HEK293 (cell line): Measurements from ENCODE around the gene EPS8L3.
A peak's percentile ranks its signal among the peaks of the same experiment; 100 is the strongest.

Source experiments
- CTCF ChIA-PET: fragments of 350-600 bp; formaldehyde crosslinking; extraction: SDS; loops from one replicate; lab custom pipeline; 2021; ENCODE audit warnings: antibody characterized with exemption; lab: Yijun Ruan, JAX
- POLR2A ChIA-PET: fragments of 300-600 bp; formaldehyde crosslinking; extraction: SDS; loops from one replicate; lab custom pipeline; 2020; ENCODE audit warnings: antibody characterized with exemption, inconsistent platforms; lab: Yijun Ruan, JAX
- H3K27ac ChIP-seq: fragments of 200-500 bp; sonication (Bioruptor generic); 2 replicates; pipeline ENCODE4 v1.5.1; 2014; ENCODE audit warnings: low read depth, low read length, control low read depth, inconsistent platforms; ENCODE audit errors: extremely low read depth
- H3K36me3 ChIP-seq, 2 experiments: fragments of 200-500 bp in 1 of 2; sonication (Bioruptor generic) in 1 of 2; 1 replicate in 1 of 2; 2 replicates in 1 of 2; pipeline ENCODE4 v1.5.1; 2014 to 2017; ENCODE audit warnings: inconsistent platforms in 2 of 2, low read length in 2 of 2; ENCODE audit not compliant: control insufficient read depth in 2 of 2, insufficient read depth in 1 of 2
- H3K4me1 ChIP-seq: fragments of 200-500 bp; sonication (Bioruptor generic); 2 replicates; pipeline ENCODE4 v1.5.1; 2014; ENCODE audit warnings: mild to moderate bottlenecking, low read length, inconsistent platforms; ENCODE audit not compliant: control insufficient read depth, insufficient read depth
- H3K4me3 ChIP-seq: 2 replicates; pipeline ENCODE4 v1.5.1; 2011; ENCODE audit warnings: low read depth, mild to moderate bottlenecking, control low read depth, low read length, moderate library complexity
- H3K9me3 ChIP-seq: fragments of 200-500 bp; sonication (Bioruptor generic); 2 replicates; pipeline ENCODE4 v1.5.1; 2014; ENCODE audit warnings: low read depth, low read length, inconsistent platforms; ENCODE audit not compliant: control insufficient read depth, insufficient read depth
- BCL11A ChIP-seq: fragments of 450-650 bp; formaldehyde crosslinking; IDR thresholded peaks from 2 replicates; pipeline ENCODE4 v1.5.1; 2016; ENCODE audit warnings: low read depth, missing biosample characterization, missing genetic modification characterization
- GLI4 ChIP-seq: fragments of 450-650 bp; formaldehyde crosslinking; IDR thresholded peaks from 2 replicates; pipeline ENCODE4 v1.5.1; 2016; ENCODE audit warnings: missing biosample characterization, missing genetic modification characterization
- HOXC10 ChIP-seq: sonication (generic); formaldehyde crosslinking; IDR thresholded peaks from 2 replicates; pipeline ENCODE4 v1.8.1; 2023; ENCODE audit warnings: mild to moderate bottlenecking, missing genetic modification reagents
- IKZF3 ChIP-seq: fragments of 450-650 bp; IDR thresholded peaks from 2 replicates; pipeline ENCODE4 v1.5.0; 2018; ENCODE audit warnings: missing biosample characterization, mild to moderate bottlenecking, missing genetic modification characterization, moderate library complexity
- OSR2 ChIP-seq: fragments of 450-650 bp; formaldehyde crosslinking; IDR thresholded peaks from 2 replicates; pipeline ENCODE4 v1.5.1; 2016; ENCODE audit warnings: missing biosample characterization, missing genetic modification characterization
- SP2 ChIP-seq: fragments of 450-650 bp; formaldehyde crosslinking; IDR thresholded peaks from 2 replicates; pipeline ENCODE4 v1.5.1; 2016; ENCODE audit warnings: missing biosample characterization, missing genetic modification characterization
- YY1 ChIP-seq: fragments of 450-650 bp; formaldehyde crosslinking; IDR thresholded peaks from 2 replicates; pipeline ENCODE4 v1.5.1; 2018; ENCODE audit warnings: missing biosample characterization, missing genetic modification characterization
- ZBTB1 ChIP-seq: fragments of 450-650 bp; formaldehyde crosslinking; IDR thresholded peaks from 2 replicates; pipeline ENCODE4 v1.5.1; 2016; ENCODE audit warnings: missing biosample characterization, missing genetic modification characterization
- ZFHX2 ChIP-seq: fragments of 450-650 bp; formaldehyde crosslinking; conservative IDR thresholded peaks from 2 replicates; pipeline ENCODE4 v1.5.1; 2016; ENCODE audit warnings: missing biosample characterization, missing genetic modification characterization
- ZIC2 ChIP-seq: fragments of 450-650 bp; formaldehyde crosslinking; IDR thresholded peaks from 2 replicates; pipeline ENCODE4 v1.5.1; 2016; ENCODE audit warnings: missing biosample characterization, missing genetic modification characterization
- ZNF19 ChIP-seq: fragments of 450-650 bp; formaldehyde crosslinking; IDR thresholded peaks from 2 replicates; pipeline ENCODE4; 2016; ENCODE audit warnings: missing biosample characterization, missing genetic modification characterization, low read depth
- ZNF280C ChIP-seq: fragments of 450-650 bp; formaldehyde crosslinking; IDR thresholded peaks from 2 replicates; pipeline ENCODE4 v1.5.1; 2016; ENCODE audit warnings: missing biosample characterization, missing genetic modification characterization
- ZNF561 ChIP-seq: fragments of 450-650 bp; IDR thresholded peaks from 2 replicates; pipeline ENCODE4 v1.5.1; 2018; ENCODE audit warnings: missing biosample characterization, missing genetic modification characterization, borderline replicate concordance
- ZNF624 ChIP-seq: fragments of 450-650 bp; formaldehyde crosslinking; IDR thresholded peaks from 2 replicates; pipeline ENCODE4 v1.5.1; 2017; ENCODE audit warnings: missing biosample characterization, missing genetic modification characterization
- ZNF645 ChIP-seq: fragments of 450-650 bp; formaldehyde crosslinking; IDR thresholded peaks from 2 replicates; pipeline ENCODE4; 2016; ENCODE audit warnings: missing biosample characterization, missing genetic modification characterization
- ZXDB ChIP-seq: fragments of 450-650 bp; formaldehyde crosslinking; IDR thresholded peaks from 2 replicates; pipeline ENCODE4 v1.5.1; 2016; ENCODE audit warnings: missing biosample characterization, missing genetic modification characterization
- TF ChIP-seq, protein P1 (sequence below): fragments of 450-650 bp; formaldehyde crosslinking; IDR thresholded peaks from 2 replicates; pipeline ENCODE4 v1.5.1; 2017; ENCODE audit warnings: missing biosample characterization, missing genetic modification characterization
- TF ChIP-seq, protein P2 (sequence below): fragments of 450-650 bp; formaldehyde crosslinking; conservative IDR thresholded peaks from 2 replicates; pipeline ENCODE4 v1.5.1; 2016; ENCODE audit warnings: low read depth, missing biosample characterization, missing genetic modification characterization
- TF ChIP-seq, protein P3 (sequence below): fragments of 450-650 bp; formaldehyde crosslinking; optimal IDR thresholded peaks from 2 replicates; pipeline ENCODE3; 2016; ENCODE audit warnings: missing biosample characterization, mild to moderate bottlenecking, missing genetic modification characterization

The EPS8L3 gene

DNA sequence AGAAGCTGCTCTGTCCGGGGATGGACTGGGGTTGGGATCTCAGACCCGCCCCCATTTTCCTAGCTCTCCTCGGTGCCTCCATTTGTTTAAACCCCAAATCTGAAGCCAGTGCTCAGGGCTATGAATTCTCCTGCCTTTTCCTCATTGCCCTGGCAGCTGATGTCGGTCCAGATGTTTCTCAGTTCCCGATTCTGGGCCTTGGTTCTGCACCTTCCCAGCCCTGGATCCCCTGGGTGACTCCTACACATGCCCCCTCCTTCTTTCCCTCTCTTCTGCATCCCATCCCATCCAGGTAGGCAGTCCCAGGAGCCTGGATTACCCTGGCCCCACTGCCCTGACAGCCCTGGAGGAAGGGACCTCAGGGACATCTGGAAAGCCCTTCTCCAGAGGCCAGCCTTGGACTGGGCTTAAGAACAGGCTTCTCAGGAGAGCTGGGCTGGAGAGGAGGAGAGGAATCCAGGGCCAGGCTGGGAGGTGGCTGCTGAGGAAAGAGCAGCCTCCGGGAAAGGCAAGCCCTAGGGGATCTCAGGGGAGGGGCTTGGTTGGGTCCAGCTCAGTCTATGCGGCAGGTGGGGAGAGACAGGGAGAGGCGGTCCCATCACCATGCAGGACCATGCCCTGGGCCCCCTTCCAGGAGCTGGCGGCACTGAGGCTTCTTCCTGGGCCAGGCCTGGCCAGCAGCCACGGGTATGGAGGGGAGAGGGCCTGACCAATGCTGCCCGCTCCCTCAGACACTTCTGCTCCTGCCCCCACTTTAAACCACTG, 6.8 kb upstream of the EPS8L3 start:
- ChIA-PET POLR2A (no interaction called here), CTCF (interaction anchor here (0.6 to 12.2 kb wide), 8 partner anchors 44 to 317 kb away, joined by 3 to 345 read pairs (median 8); partner anchors contain the start of gene AHCYL1)
- Histone ChIP-seq H3K27ac (no peak overlapping the region), H3K36me3 (no peaks in the 10 kb centered on the region), H3K4me3 (no peak overlapping the region), H3K9me3 (no peaks in the 10 kb centered on the region), H3K4me1 (no peaks in the 10 kb centered on the region)
- 0 out of 2 replicates have a peak, but pooled peaks have one; percentile 6 for TF ChIP-seq SP2 (tag by site-specific recombination)
- no peak for TF ChIP-seq ZNF624 (tag by site-specific recombination)

- POLR2A ChIA-PET, result interaction anchor here (1.3 kb wide), 1 partner anchor 223 kb away, joined by 3 read pairs; no protein-coding TSS in a partner anchor
- no peaks in the 10 kb centered on the region for H3K4me1 ChIP-seq
- CTCF ChIA-PET, result interaction anchor here (0.5 to 12.2 kb wide), 4 partner anchors 38 to 215 kb away, joined by 3 to 345 read pairs (median 4); partner anchors contain the start of gene AHCYL1
- peak; percentile 38; the same call in 1 of the 2 replicates for TF ChIP-seq ZIC2 (tag by site-specific recombination)
- TF ChIP-seq ZNF645, result no peak
- TF ChIP-seq, protein P1, sequence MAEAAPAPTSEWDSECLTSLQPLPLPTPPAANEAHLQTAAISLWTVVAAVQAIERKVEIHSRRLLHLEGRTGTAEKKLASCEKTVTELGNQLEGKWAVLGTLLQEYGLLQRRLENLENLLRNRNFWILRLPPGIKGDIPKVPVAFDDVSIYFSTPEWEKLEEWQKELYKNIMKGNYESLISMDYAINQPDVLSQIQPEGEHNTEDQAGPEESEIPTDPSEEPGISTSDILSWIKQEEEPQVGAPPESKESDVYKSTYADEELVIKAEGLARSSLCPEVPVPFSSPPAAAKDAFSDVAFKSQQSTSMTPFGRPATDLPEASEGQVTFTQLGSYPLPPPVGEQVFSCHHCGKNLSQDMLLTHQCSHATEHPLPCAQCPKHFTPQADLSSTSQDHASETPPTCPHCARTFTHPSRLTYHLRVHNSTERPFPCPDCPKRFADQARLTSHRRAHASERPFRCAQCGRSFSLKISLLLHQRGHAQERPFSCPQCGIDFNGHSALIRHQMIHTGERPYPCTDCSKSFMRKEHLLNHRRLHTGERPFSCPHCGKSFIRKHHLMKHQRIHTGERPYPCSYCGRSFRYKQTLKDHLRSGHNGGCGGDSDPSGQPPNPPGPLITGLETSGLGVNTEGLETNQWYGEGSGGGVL, result no peak
- TF ChIP-seq ZFHX2 (tag by site-specific recombination), result peak; percentile 67
- 0 out of 2 replicates have a peak, but pooled peaks have one; percentile 9 for TF ChIP-seq OSR2
- no peak for TF ChIP-seq ZXDB (tag by site-specific recombination)
- TF ChIP-seq YY1 (tag by site-specific recombination), result no peak
- TF ChIP-seq, protein P2, sequence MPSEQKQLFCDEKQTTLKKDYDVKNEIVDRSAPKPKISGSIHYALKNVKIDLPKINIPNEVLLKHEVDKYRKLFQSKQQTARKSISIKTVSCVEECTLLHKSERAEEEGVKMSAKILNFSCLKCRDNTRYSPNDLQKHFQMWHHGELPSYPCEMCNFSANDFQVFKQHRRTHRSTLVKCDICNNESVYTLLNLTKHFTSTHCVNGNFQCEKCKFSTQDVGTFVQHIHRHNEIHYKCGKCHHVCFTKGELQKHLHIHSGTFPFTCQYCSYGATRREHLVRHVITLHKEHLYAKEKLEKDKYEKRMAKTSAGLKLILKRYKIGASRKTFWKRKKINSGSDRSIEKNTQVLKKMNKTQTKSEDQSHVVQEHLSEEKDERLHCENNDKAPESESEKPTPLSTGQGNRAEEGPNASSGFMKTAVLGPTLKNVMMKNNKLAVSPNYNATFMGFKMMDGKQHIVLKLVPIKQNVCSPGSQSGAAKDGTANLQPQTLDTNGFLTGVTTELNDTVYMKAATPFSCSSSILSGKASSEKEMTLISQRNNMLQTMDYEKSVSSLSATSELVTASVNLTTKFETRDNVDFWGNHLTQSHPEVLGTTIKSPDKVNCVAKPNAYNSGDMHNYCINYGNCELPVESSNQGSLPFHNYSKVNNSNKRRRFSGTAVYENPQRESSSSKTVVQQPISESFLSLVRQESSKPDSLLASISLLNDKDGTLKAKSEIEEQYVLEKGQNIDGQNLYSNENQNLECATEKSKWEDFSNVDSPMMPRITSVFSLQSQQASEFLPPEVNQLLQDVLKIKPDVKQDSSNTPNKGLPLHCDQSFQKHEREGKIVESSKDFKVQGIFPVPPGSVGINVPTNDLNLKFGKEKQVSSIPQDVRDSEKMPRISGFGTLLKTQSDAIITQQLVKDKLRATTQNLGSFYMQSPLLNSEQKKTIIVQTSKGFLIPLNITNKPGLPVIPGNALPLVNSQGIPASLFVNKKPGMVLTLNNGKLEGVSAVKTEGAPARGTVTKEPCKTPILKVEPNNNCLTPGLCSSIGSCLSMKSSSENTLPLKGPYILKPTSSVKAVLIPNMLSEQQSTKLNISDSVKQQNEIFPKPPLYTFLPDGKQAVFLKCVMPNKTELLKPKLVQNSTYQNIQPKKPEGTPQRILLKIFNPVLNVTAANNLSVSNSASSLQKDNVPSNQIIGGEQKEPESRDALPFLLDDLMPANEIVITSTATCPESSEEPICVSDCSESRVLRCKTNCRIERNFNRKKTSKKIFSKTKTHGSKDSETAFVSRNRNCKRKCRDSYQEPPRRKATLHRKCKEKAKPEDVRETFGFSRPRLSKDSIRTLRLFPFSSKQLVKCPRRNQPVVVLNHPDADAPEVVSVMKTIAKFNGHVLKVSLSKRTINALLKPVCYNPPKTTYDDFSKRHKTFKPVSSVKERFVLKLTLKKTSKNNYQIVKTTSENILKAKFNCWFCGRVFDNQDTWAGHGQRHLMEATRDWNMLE (tag by site-specific recombination), result no peak
- TF ChIP-seq ZBTB1 (tag by site-specific recombination), result no peak
- TF ChIP-seq IKZF3 (tag by site-specific recombination), result no peak
- TF ChIP-seq BCL11A (tag by site-specific recombination), result no peak
- TF ChIP-seq HOXC10 (CRISPR knock-in tag), result no peak
- TF ChIP-seq GLI4 (tag by site-specific recombination), result no peak
- no peak for TF ChIP-seq ZNF19
- no peak for TF ChIP-seq ZNF280C (tag by site-specific recombination)
- TF ChIP-seq, protein P3, sequence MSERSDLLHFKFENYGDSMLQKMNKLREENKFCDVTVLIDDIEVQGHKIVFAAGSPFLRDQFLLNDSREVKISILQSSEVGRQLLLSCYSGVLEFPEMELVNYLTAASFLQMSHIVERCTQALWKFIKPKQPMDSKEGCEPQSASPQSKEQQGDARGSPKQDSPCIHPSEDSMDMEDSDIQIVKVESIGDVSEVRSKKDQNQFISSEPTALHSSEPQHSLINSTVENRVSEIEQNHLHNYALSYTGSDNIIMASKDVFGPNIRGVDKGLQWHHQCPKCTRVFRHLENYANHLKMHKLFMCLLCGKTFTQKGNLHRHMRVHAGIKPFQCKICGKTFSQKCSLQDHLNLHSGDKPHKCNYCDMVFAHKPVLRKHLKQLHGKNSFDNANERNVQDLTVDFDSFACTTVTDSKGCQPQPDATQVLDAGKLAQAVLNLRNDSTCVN (tag by site-specific recombination), result no peak
- no peak for TF ChIP-seq ZNF561 (tag by site-specific recombination)
These were observed 5.8 kb upstream of the EPS8L3 start for GRCh38 chr1:109769330-109770078.

More at GRCh38 chr1:109769330-109770078, 5.8 kb upstream of the EPS8L3 start:
- Histone ChIP-seq H3K9me3 (no peaks in the 10 kb centered on the region), H3K27ac (no peak overlapping the region), H3K36me3 (no peaks in the 10 kb centered on the region), H3K4me3 (no peak overlapping the region)
